Activated T-cell treated with anti-CD3 and anti-CD28 coated beads for 24 hours (primary cell): ENCODE results near the gene GJB1.
A peak's percentile ranks its signal among the peaks of the same experiment; 100 is the strongest.
"Not testable (repeated sequence)": the region's sequence is repeated elsewhere in the genome, so short reads cannot be mapped to it uniquely, and the experiment has no call there.

Experiments
- DNase-seq: peaks from one replicate; pipeline ENCODE4 v3.0.0-alpha.2; 2020; ENCODE audit warnings: low read depth

GJB1 gene

DNA sequence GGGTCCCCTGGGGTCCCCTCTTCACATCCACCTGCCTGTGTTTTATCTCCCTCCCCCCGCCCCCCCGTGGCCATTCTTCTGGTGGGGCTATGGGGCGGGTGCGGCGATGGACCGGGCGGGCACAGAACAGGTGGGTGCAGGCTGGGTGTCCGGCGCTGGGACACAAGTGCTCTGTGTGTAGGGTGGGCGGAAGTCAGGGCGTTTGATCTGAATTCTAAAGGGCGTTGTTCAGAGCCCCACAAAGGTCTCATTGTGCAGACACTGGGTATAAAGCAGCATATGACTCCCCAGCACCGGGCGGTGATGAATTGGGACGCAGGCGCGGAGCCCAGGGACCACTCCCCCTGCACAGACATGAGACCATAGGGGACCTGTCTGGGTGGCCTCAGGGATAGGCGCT lies at the start of gene GJB1:
Gene GJB1 (plus strand): TSS at position 296 of the 400 bp plus-strand sequence. CDS start 484 bp downstream, outside the sequence.
- no peak for DNase-seq

DNA sequence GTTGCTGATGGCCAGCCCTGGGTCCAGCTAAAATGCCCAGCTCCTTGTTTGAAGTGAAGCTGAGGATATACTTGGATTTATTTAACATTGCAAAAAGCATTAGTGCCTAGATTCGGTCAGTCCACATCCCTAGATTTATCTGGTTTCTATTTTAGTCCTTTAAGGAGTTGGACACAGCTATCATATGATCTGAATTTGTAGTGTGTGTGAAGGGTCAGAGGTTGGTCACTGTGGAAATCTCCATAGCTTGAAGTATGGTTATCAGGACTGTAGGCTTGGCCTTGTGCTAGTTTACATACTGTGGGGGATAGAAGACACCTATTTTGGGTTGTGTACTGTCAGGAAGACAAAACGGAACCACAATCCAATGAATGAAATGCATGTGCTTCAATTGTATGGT lies 49.6 kb upstream of the GJB1 start:
- no peak for DNase-seq

GRCh38 chrX:71174795-71175194 lies 48.2 kb upstream of the GJB1 start:
- no peak for DNase-seq

DNA sequence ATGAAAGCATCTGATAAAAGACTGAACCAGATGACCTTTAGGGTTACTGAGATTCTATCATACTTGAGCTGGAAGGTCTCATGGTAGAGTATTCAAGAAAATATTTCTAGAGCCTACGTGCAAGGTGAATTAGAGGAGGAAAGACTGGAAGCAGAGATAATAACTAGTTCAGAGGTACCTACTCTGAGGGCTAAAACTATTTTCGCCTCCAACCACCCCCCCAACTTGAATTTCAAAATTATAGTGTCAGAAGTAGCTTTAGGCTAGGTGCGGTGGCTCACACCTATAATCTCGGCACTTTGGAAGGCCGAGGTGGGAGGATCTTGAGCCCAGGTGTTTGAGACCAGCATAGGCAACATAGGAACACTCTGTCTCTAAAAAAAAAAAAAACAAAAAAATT lies 47.5 kb upstream of the GJB1 start:
- no peak for DNase-seq

- DNase-seq, result no peak
Observed at GRCh38 chrX:71177327-71177726, 45.7 kb upstream of the GJB1 start.

DNA sequence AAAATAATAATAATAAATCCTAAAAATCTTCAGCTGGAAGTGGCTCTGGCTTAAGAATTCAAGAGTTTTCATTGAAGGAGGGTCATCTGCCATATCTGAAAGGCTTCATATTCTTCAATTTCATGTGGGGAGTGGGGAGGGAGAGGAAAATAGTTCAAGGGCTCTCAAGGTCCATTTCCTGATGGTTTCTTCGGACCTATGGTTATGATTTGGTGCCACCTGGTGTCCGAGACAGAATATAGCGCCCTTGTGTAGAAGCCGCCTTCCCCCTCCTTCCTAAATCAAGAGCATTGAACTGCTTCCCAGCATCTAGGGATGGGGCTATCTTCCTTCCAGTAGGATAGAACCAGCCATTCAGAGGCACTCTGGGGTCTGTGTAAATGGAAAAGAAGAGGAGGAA lies 44.1 kb upstream of the GJB1 start:
- peak; percentile 6 for DNase-seq

DNA sequence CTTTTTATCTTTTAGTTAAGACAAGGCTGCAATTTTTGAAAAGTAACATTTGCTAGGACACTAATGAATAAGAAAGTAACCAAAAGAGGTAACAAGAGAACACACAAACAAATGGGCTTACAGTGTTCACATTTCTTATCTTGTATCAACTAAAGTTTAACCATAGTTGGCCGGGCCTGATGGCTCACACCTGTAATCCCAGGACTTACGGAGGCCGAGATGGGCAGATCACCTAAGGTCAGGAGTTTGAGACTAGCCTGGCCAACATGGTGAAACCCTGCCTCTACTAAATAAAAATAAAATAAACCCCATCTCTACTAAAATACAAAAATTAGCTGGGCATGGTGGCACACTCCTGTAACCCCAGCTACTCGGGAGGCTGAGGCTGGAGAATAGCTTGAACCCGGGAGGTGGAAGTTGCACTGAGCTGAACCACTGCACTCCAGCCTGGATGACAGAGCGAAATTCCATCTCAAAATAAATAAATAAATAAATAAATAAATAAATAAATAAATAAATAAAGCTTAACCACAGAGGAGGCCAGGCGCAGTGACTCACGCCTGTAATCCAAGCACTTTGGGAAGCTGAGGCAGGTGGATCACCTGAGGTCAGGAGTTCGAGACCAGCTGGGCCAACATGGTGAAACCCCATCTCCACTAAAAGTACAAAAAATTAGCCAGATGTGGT lies 42.3 kb upstream of the GJB1 start:
- not testable (repeated sequence) for DNase-seq

DNA sequence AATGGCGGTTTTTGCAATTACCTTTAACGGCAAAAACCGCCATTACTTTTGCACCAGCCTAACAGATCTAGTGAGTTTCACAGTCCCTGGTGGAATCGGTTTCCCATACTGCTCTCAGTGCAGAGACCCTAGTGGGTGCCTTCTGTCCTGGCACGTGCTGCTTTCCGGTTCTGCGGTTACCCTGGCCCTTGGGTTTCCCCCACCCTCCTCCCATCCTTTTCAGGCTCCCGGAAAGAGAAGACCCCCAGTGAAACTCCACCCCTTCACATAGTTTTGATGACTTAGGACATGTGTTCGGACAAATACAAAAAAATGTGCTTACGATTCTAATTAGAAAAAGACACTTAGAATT lies 41.5 kb upstream of the GJB1 start:
- DNase-seq, result peak; percentile 33

DNA sequence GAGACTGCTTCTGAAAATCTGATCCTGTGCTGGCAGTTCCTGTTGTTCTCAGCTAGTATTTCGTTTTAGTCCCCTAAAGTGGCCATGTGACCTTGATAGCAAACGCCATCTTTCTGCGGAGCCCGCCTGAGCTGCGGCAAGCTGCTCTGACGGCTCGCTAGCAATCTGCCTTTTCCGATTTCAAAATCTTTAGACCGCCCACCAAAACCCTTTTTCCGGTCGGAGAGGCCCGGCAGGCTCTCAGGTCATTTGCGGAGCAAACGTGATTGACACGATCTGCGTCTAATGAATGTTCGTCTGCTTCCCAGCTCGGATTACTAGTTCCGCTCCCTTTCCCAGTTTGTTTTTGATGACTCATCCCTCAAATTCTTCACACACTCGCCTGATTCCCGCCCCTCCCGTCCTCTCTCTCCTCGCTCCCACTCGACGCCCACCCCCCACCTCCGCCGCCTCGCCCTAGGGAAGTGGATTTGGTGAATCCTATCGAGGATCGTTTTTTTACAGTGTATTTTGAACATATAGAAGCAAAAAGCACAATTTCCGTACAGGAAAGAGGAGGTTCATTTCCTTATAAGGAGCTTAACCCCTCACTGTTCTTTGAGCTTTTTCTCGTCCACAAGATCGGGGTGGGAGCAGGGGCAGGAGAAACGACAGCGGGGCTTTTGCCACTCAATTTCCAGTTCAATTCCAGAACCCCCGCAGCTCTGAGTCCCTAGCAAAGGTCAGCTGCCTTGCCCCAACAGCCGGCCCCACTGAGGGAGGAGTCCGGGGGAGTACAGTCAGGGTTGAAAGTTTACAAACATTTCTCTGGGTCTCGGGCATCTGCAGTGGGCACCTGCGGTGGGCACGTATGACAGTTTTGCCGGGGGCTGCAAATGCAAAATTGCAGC lies 40.9 kb upstream of the GJB1 start:
- peak; percentile 72 for DNase-seq

DNA sequence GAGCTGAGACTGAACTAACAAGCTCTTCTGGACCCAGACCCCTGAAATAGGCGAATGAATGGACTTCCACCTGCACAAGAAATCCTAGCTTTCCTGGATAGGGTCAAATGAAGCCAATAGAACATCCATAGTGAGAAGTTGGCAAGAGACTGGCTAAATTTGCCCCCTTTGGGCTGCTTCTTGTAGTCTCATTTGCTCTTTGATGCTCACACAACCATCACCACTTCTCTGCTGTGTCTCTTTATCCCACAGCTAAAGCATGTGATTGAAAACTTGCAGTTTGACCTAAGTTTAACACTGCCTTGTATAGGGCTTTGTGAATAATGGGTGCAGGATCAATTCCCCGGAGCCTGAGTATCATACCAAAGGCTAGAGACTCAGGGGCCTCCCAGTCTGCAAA lies 40.2 kb upstream of the GJB1 start:
- no peak for DNase-seq

DNA sequence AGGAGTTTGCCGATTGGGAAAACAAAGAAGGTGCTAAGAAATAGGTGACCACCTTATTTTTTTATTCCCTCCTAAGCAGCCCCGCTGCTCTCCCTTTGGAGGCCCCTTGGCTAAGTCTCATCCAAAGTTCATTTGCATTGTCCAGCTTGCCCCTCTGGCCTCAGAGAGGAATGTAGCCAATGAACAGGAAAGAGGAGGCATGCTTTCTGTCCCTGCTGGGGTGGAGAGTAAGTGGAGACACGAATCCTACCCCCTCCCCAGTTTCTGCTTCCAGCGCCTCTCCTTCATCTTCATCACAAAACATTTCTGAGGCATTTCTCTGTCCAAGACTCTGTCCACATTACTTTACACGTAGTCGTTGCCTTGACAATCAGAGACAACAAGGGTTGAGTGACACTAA lies 39.7 kb upstream of the GJB1 start:
- no peak for DNase-seq

DNA sequence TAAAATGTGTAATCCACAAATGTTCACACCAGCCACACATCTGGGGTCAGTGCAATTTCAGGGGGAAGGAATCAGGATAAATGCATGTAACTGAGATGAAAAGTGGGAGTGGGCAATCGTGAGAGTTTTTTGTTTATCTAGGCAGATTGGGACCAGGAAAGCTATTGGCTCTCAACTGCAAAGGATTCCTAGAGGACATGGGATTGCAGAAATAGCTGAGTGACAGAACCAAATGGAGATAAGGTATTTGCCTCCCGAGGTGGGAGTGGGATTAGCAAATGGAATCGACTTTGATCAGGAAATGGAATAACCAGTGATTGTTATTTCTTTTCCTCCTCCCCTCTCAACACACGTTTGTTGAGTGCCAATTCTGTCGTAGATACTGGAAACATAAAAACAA lies 38.9 kb upstream of the GJB1 start:
- DNase-seq, result no peak

- no peak for DNase-seq
Observed at GRCh38 chrX:71184803-71185495, 38.1 kb upstream of the GJB1 start.

DNA sequence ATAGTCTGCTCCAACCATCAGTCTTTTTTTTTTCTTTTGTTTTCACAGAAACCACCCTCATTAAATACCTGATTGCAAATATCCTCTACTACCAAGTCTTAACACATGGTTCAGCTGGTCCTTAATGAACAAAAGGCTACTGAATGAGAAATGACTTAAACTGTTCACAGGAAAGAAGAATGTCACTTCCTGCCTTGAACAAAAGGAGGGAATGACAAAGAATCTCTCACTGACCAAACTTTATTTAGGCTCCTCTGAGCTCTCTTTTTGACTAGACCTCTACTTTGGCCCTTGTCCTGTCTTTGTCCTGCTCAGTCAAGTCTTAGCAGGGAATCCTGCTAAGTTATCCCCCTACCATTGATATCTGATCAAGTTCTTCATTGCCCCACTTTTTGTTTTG lies 31.8 kb upstream of the GJB1 start:
- DNase-seq, result no peak

GRCh38 chrX:71195964-71196649 lies 26.9 kb upstream of the GJB1 start:
- peak; percentile 2 for DNase-seq

DNA sequence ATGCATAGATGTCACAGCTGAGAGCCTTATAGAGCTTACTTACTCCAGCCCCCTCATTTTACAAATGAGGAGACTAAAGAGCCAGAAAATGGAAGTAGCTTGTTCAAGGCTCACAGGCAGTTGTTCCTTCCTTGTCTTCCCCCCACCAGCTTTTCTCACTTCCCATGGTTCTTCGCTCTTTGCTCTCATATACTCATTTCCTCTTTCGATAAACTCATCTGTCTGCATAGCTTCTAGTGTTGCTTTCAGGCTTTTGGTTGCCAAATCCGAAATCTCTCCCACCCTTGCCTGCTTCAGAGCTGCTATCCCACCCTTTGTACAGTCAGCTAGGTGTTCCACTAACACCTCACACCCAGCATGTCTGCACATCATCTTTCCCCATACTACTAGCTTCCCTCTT lies 25.0 kb upstream of the GJB1 start:
- DNase-seq, result peak; percentile 2

GRCh38 chrX:71199252-71200008 lies 23.6 kb upstream of the GJB1 start:
- no peak for DNase-seq

DNA sequence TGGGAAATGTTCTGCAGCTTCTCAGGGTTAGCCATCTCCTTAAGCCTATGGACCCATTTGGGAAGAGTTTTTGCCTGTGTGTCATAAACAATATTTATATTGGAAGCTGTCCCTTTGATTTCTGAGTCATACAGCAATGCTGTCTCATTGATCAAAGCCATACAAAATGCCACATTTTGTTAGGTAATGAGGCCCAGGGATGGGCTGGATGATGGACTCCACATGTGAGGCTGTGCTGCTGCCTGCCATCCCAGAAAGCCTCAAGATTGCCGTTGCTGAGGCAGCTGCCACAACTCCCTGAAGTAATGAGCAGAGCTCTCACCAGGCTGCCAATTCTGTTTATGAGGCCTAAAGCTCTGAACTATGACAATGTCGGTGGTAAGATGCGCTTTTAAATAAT lies 12.2 kb upstream of the GJB1 start:
- no peak for DNase-seq

GRCh38 chrX:71212536-71212935 lies 10.5 kb upstream of the GJB1 start:
- DNase-seq, result no peak

GRCh38 chrX:71214152-71214551 lies 8.9 kb upstream of the GJB1 start:
- no peak for DNase-seq

- no peak for DNase-seq
Observed at GRCh38 chrX:71214604-71215337, 8.3 kb upstream of the GJB1 start.
